T-helper 17 cell (primary cell): Measurements from ENCODE around the gene SLX9. TPM values are rescaled to one million over a fixed set of nuclear protein-coding genes. Genes with fewer than 3 reads are reported as not detected.
A peak's percentile ranks its signal among the peaks of the same experiment; 100 is the strongest.
"Not testable (repeated sequence)": the region's sequence is repeated elsewhere in the genome, so short reads cannot be mapped to it uniquely, and the experiment has no call there.

Experiments used
- ATAC-seq: fragments of 150-1000 bp; cut with Tn5 transposase; 2 replicates; pipeline ENCODE4 v1.10.0; 2021; ENCODE audit warnings: mild to moderate bottlenecking, moderate library complexity
- DNase-seq, 3 donors: peaks; one replicate each; pipeline versions ENCODE4 v3.0.0 to v3.0.0-alpha.2; 2020 to 2021
- H3K9me3 ChIP-seq: one replicate; pipeline ENCODE4 v1.7.0; 2013; ENCODE audit warnings: low read length, mild to moderate bottlenecking; ENCODE audit not compliant: control insufficient read depth, poor library complexity, severe bottlenecking
- H3K27ac Mint-ChIP-seq: one replicate; pipeline ENCODE4 v1.8.0; 2022; ENCODE audit warnings: mild to moderate bottlenecking, moderate library complexity, mixed read lengths
- H3K27me3 Mint-ChIP-seq: one replicate; pipeline ENCODE4 v1.8.0; 2022; ENCODE audit warnings: mixed read lengths
- H3K36me3 Mint-ChIP-seq: one replicate; pipeline ENCODE4 v1.8.0; 2022; ENCODE audit warnings: low read depth, mixed read lengths
- H3K4me1 Mint-ChIP-seq: one replicate; pipeline ENCODE4 v1.8.0; 2022; ENCODE audit warnings: mild to moderate bottlenecking, mixed read lengths
- H3K4me3 Mint-ChIP-seq: one replicate; pipeline ENCODE4 v1.8.0; 2022; ENCODE audit warnings: mild to moderate bottlenecking, moderate library complexity, mixed read lengths
- total RNA-seq, 4 donors: library from RNA in 2 of 4; stranded (reverse) in 2 of 4; gene quantifications; one replicate each; pipeline ENCODE4 v1.2.3 and lab custom pipeline; 2022 to 2026

SLX9 gene
- total RNA-seq, 2 donors from 2014 or later: 14.0 to 15.4 TPM

DNA sequence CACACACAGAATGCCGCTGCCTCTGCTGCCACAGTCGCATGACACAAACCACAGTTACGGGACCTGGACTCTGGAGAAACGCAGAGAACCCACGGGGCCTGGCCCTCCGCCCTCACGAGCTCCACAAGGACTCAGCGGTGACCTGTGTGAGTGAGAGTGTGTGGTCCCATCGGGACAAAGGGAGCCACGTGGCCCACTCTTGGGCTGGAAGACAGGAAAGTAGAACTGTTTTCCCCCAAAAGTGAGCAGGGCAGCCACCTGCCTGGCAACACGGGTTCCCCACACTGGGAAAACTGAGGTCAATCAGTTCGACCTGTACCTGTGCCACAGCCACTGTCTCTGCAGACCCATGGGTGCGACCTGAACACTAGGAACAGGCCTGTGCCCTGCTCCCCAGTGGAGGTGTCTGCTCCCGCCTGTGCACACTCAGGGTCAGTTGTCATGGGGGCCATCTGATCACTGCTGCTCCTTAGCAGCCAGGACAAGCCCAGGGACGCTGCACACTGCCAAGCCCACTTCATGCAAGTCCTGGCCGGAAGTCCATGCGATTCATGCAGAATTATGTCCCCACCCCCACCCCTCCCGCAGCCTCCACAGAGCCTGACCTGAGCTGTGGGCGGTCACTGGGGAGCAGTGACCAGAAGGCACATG, 80.2 kb downstream of the SLX9 start:
- peak overlapping the region; percentile 15 for H3K4me3 Mint-ChIP-seq
- no peak overlapping the region for H3K27ac Mint-ChIP-seq
- H3K4me1 Mint-ChIP-seq: peaks cover 4% of the 10 kb centered on the region
- ATAC-seq: no peak
- peak in 1 of 3 donors; percentile 7 for DNase-seq
- peaks cover 39% of the 10 kb centered on the region for H3K27me3 Mint-ChIP-seq
- peaks cover 5% of the 10 kb centered on the region for H3K36me3 Mint-ChIP-seq
- H3K9me3 ChIP-seq: no peaks in the 10 kb centered on the region

DNA sequence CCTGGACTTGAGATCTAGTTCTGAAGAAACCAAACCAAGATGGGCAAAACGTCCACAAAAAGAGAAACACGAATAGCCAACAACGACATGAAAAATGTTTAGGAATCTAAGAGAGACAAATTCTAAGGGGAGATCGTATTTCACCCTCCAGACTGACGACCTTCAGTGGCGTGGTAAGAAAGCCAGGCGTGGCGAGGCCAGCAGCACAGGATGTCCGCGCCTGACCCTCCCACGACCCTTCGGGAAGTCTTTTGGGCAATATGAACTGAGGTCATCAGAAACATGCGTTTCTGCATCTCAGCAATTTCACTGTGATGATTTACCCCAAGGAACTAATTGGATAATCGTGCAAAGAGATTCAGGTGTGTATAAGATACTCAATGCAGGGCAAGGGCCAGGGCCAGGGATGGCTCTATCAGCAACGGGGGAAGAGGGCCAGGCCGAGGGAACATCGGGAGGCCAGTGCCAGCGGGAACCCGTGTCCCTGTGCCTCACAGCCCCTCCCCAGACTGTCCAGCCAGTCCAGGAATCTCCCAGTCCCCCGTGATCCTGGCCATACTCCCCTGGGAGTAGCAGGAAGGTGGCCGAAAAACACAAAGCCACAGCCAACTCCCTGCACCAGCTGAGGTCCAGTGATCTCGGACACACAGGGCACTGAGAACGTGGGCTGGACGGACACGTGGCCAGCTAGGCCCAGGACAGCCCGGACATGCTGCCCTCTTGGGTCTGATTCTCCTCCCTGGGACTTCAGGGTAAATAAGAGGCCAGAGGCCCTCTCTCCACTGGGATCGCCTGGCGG, 81.0 kb downstream of the SLX9 start:
- no peaks in the 10 kb centered on the region for H3K9me3 ChIP-seq
- H3K27me3 Mint-ChIP-seq: peaks cover 32% of the 10 kb centered on the region
- H3K27ac Mint-ChIP-seq: no peak overlapping the region
- DNase-seq: peak in 1 of 3 donors; percentile 1
- ATAC-seq: no peak
- peaks cover 4% of the 10 kb centered on the region for H3K4me1 Mint-ChIP-seq
- peaks cover 5% of the 10 kb centered on the region for H3K36me3 Mint-ChIP-seq
- no peak overlapping the region for H3K4me3 Mint-ChIP-seq

DNA sequence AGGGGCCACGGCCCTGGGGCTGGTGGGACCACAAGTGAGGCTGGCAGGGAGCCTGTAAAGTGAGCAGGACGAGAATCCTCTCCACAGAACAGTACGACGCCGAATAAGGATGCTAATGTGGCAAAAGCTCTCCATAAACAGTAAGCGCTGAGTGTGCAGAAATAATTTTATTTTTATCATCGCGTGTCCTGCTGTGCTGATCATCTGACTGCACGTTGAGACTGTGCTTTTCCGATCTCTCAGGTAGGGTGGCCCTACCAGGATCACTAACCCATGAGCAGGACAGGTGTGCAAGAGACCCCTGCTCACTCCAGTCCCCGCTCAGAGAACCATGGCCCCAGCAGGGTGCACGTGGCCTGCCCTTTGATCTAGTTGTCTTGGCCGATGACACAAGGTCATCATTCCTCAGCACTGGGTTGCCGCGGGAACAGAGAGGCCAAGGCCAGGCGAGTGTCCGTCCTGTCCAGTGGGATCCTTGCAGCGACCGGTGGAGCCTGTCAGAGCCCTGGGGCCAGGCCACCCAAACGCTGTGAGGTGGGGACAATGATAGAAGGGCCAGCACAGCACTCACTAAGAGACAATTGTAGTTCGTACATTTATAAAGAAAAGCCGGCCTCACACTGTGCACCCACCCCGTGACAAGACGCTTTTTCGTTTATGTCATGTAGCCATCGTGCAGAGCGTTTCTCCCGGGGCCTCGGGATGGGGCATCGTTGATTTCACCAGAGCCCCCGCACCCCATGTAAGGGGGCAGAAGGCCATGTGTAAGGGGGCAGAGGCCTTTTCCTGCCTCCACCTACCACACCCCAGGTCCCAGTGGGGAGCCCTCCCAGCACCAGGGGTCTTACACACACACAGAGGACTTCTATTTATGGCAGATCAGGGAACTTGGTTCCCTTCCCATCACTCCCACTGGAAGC, 81.9 kb downstream of the SLX9 start:
- no peak for ATAC-seq
- peaks cover 24% of the 10 kb centered on the region for H3K27me3 Mint-ChIP-seq

DNA sequence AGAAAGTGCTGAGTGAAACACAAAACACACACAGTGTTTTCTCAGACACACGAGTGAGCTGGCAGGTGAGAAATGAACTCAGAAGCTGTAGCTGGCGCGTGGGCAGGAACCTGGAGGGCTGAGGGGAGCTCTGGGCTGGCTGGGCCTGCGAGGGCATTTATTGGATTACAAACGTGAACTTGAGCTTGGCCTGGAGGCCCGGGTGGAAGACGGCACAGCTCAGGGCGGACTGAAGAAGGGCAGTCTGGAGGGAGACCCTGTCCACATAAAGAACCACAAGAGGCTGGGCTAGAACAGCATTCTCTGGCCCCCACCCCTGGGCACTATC, 82.5 kb downstream of the SLX9 start:
- no peak overlapping the region for H3K27ac Mint-ChIP-seq

More for the DNA sequence above, 81.9 kb downstream of the SLX9 start:
- Mint-ChIP-seq H3K4me1 (peaks cover 4% of the 10 kb centered on the region), H3K27ac (no peak overlapping the region), H3K4me3 (no peak overlapping the region), H3K36me3 (peaks cover 5% of the 10 kb centered on the region)
- peak in 1 of 3 donors; percentile 5 for DNase-seq
- no peaks in the 10 kb centered on the region for H3K9me3 ChIP-seq

DNA sequence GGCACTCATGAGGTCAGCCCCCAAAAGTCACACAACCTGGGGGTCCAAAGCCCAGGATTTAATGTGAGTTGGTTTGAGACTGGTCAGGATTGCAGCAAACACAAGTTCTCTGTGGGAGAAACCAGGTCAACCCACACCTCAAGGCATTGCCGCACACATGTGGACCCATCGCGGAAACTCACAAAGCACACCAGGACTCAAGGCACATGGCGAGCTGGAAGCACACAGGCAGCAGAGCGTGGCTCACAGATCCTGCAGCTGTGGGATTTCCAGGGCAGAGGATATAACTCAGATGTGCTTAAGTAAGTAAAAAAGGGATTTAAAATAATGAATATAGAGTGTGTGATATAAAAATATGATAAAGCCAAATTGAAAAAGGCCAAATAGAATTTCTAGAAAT, 82.9 kb downstream of the SLX9 start:
- no peak overlapping the region for H3K27ac Mint-ChIP-seq
- H3K36me3 Mint-ChIP-seq: peaks cover 2% of the 10 kb centered on the region
- DNase-seq (no peak), ATAC-seq (no peak)
- no peak overlapping the region for H3K4me3 Mint-ChIP-seq
- peaks cover 2% of the 10 kb centered on the region for H3K4me1 Mint-ChIP-seq
- H3K9me3 ChIP-seq: no peaks in the 10 kb centered on the region
- peaks cover 14% of the 10 kb centered on the region for H3K27me3 Mint-ChIP-seq

More for the DNA sequence above, 82.5 kb downstream of the SLX9 start:
- H3K9me3 ChIP-seq: no peaks in the 10 kb centered on the region
- DNase-seq (peak in 1 of 3 donors; percentile 1), ATAC-seq (no peak)
- Mint-ChIP-seq H3K27me3 (peaks cover 18% of the 10 kb centered on the region), H3K36me3 (peaks cover 5% of the 10 kb centered on the region), H3K4me1 (peaks cover 4% of the 10 kb centered on the region), H3K4me3 (no peak overlapping the region)

DNA sequence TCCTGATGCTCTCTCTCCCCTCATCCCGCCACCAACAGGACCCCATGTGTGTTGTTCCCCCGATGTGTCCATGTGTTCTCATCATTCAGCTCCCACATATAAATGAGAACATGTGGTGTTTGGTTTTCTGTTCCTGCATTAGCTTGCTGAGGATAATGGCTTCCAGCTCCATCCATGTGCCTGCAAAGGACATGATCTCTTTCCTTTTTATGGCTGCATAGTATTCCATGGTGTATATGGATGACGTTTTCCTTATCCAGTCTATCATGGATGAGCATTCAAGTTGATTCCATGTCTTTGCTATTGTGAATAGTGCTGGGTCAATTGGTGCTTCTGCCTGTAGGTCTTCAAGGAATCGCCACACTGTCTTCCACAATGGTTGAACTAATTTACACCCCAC, 84.7 kb downstream of the SLX9 start:
- H3K36me3 Mint-ChIP-seq, H3K4me1 Mint-ChIP-seq, ATAC-seq: not testable (repeated sequence)

DNA sequence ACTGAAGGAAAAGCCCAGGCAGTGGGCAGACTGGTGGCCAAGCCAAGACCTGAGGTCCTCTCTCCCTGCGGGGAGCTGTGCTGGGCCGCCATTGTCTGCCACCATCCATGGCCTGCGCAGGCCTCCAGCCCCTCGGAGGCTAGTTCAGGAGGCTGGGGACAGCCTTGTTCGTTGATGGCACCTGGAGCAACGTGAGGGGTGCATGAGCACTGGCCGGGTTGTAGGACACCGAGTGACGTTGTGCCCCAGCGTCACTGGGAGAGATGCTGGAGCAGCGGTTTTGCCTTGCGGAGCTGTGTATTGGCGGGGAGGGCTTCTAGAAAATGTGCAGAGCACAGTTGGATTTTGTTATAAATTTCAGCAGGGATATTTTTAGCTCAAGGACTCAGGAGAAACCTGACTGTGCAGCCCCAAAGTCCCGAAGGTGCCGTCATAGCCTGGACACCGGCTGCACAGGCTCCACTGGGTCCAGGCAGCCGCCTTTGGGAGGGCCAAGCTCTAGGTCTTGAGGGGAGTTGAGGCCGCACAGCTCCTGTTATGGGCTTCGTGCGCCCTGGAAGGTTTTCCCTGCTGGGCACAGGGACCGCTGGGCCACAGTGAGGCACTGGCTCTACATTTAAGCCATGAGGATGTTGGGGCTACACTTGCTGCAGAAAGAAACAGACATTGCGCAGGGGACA, 86.4 kb downstream of the SLX9 start:
- Mint-ChIP-seq H3K36me3 (no peaks in the 10 kb centered on the region), H3K4me3 (no peak overlapping the region), H3K4me1 (no peaks in the 10 kb centered on the region), H3K27ac (no peak overlapping the region), H3K27me3 (peaks cover 5% of the 10 kb centered on the region)
- DNase-seq: no peak
- ATAC-seq: no peak
- no peaks in the 10 kb centered on the region for H3K9me3 ChIP-seq

More for the DNA sequence above, 84.7 kb downstream of the SLX9 start:
- DNase-seq, H3K4me3 Mint-ChIP-seq, H3K9me3 ChIP-seq, H3K27ac Mint-ChIP-seq: not testable (repeated sequence)
- H3K27me3 Mint-ChIP-seq: peaks cover 10% of the 10 kb centered on the region

Other genes with a start within 250 kb of the SLX9 start
- not detected for gene KRTAP10-12, start 242.9 kb upstream of the SLX9 start, total RNA-seq
- not detected for gene TSPEAR, start 228.5 kb upstream of the SLX9 start, total RNA-seq
- gene UBE2G2, start 138.2 kb upstream of the SLX9 start, total RNA-seq: 100 to 1,000 TPM; 124 TPM
- gene SUMO3, start 122.0 kb upstream of the SLX9 start, total RNA-seq: 10 to 100 TPM; 62.1 to 73.4 TPM
- gene PTTG1IP, start 66.3 kb upstream of the SLX9 start, total RNA-seq: 100 to 1,000 TPM in 1 of 2 donors, 10 to 100 TPM in 1; 98.4 to 123 TPM
- gene ITGB2, start 19.1 kb upstream of the SLX9 start, total RNA-seq: 100 to 1,000 TPM; 248 to 359 TPM
- 10 to 100 TPM; 28.4 to 37.0 TPM for gene ADARB1, start 134.6 kb downstream of the SLX9 start, total RNA-seq